ENCODE measurements around the gene CASKIN2.
"Not testable (repeated sequence)": the region's sequence is repeated elsewhere in the genome, so short reads cannot be mapped to it uniquely, and the experiment has no call there.

Gene CASKIN2

GRCh38 chr17:75463603-75464002, 51.7 kb downstream of the CASKIN2 start:
- no peak for DNase-seq

- no peak for DNase-seq
These were observed 55.0 kb downstream of the CASKIN2 start for GRCh38 chr17:75460295-75460694.

- DNase-seq, result no peak
These were observed 55.6 kb downstream of the CASKIN2 start for GRCh38 chr17:75459590-75460267.

GRCh38 chr17:75459246-75459589, 56.1 kb downstream of the CASKIN2 start:
- DNase-seq, result no peak

DNA sequence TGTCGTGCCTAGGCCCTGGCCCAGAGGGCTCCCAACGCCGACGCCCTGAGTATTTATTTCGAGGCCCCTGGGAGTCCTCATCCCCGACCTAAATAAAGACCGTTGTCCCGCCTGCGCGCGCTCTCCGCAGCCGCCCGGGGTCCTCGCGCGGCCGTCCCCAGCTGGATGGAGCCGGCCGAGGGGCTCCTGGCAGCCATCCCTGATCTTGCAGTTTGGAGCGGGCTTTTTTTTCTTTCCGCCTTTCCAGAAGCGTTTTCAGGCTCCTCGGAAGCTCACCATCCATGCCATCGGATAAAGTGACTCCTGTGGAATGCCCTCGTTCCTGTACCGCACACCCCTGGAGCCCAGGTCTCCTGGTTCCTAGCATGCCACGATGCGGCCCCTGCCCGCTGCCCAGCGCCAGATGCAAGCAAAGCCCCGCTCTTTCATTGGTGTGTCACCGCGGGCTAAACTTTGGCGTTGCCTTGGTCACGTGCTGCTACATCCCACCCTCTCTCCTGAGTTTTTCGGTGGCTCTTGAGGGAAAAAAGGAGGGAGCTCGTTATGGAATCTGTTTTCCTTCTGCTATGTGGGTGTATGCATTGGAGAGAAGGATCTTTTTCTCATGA, 58.2 kb downstream of the CASKIN2 start:
- peak; percentile 46 for DNase-seq

DNA sequence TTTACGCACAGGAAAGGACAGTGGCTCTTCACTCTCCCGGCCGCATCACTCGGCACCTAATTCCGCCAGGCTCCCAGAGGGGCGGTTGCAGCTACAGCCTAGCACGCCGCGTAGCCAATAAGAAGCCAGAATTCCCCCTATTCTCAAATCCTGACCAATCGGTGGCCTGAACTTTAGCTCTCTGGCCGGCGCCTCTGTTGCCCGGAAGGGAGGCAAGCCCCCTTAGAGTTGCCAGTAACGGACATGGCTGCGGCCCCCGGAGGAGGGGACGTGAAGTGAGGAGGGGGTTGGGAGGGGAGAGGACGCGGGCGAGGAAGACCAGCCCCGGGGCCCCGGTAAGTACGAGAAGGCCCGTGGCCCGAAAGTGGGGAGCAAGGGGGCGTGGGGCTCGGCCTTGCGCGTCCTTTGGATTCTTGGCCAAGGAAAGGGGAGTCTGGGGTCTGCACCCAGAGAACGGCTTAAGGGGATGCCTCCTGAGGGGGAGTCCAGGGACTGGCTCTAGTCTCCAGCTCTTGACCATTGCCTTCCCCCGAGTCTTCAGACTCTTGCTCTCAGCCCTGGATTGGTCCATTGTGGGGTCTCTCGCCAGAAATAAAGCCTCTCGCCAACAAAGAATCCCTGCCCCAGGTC, 58.8 kb downstream of the CASKIN2 start, which contains the start of gene TMEM94:
Gene TMEM94, plus strand, starts transcription at position 219 of the 630 bp plus-strand sequence. CDS start 15,271 bp downstream, outside the sequence.
- DNase-seq, result peak; percentile 99

GRCh38 chr17:75456039-75456416, 59.3 kb downstream of the CASKIN2 start:
- no peak for DNase-seq

DNA sequence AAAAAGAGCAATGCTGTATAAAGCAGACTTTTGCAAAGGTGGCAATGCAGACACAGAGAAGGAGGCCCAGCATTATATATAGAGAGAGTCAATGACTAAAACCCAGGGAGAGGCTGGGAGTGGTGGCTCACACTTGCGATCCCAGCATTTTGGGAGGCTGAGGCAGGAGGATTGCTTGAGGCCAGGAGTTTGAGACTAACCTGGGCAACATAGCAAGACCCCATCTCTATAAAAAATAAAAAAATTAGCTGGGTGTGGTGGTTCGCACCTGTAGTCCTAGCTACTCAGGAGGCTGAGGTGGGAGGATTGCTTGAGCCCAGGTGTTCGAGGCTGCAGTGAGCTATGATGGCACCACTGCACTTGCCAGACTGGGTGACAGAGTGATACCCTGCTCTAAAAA, 60.7 kb downstream of the CASKIN2 start:
- not testable (repeated sequence) for DNase-seq

- no peak for DNase-seq
These were observed 61.1 kb downstream of the CASKIN2 start for GRCh38 chr17:75454193-75454592.

GRCh38 chr17:75450270-75450669, 65.1 kb downstream of the CASKIN2 start:
- DNase-seq, result no peak
